H1 (cell line): Measurements from ENCODE around the gene PCDHA13. TPM values are rescaled to one million over a fixed set of nuclear protein-coding genes. Genes with fewer than 3 reads are reported as not detected.

ENCODE experiments used
- CTCF ChIA-PET: fragments of 300-600 bp; sonication (Branson Sonifier 250); formaldehyde crosslinking; loops from one replicate; lab custom pipeline; 2021; ENCODE audit not compliant: partially characterized antibody; lab: Charles Lee
- POLR2A ChIA-PET: fragments of 300-600 bp; sonication (Branson Sonifier 250); formaldehyde crosslinking; loops from one replicate; lab custom pipeline; 2021; ENCODE audit warnings: inconsistent platforms; ENCODE audit not compliant: partially characterized antibody; lab: Charles Lee
- DNase-seq, 2 experiments: peaks; one replicate each; pipeline versions ENCODE4 v3.0.0 to v3.0.0-alpha.2; 2010 to 2022; ENCODE audit warnings: low spot score in 2 of 2, low read depth in 1 of 2, mixed read lengths in 1 of 2
- FAIRE-seq: peaks from 2 replicates; lab custom pipeline; 2011; peaks lifted over from hg19 to GRCh38; lab: Jason Lieb, UNC
- H2AFZ ChIP-seq: 2 replicates; pipeline ENCODE4 v1.8.1; 2012; ENCODE audit warnings: low read length, inconsistent platforms
- H2AK5ac ChIP-seq: 2 replicates; pipeline ENCODE4 v1.6.1; 2013; ENCODE audit warnings: low read depth, low read length
- H2BK120ac ChIP-seq: replicated peaks from 2 replicates; pipeline ENCODE3; 2013; ENCODE audit warnings: low read depth, low read length, inconsistent platforms
- H2BK12ac ChIP-seq: 2 replicates; pipeline ENCODE4 v1.6.1; 2013; ENCODE audit warnings: low read depth, low read length
- H2BK15ac ChIP-seq: 2 replicates; pipeline ENCODE4 v1.6.1; 2013; ENCODE audit warnings: low read length
- H2BK20ac ChIP-seq: 2 replicates; pipeline ENCODE4 v1.6.1; 2013; ENCODE audit warnings: low read length
- H2BK5ac ChIP-seq: 2 replicates; pipeline ENCODE4 v1.6.1; 2013; ENCODE audit warnings: low read depth, low read length
- H3K14ac ChIP-seq: 2 replicates; pipeline ENCODE4 v1.6.1; 2013; ENCODE audit warnings: inconsistent platforms; ENCODE audit not compliant: insufficient read length
- H3K18ac ChIP-seq: 2 replicates; pipeline ENCODE4 v1.6.1; 2013; ENCODE audit warnings: low read length; ENCODE audit errors: extremely low read depth
- H3K23ac ChIP-seq: 2 replicates; pipeline ENCODE4 v1.6.1; 2013; ENCODE audit warnings: inconsistent platforms; ENCODE audit not compliant: insufficient read length
- H3K23me2 ChIP-seq: 2 replicates; pipeline ENCODE4 v1.6.1; 2013; ENCODE audit warnings: low read depth, low read length
- H3K27ac ChIP-seq: 2 replicates; pipeline ENCODE4 v1.6.1; 2011; ENCODE audit warnings: low read depth, low read length, inconsistent platforms
- H3K27me3 ChIP-seq, 4 experiments: replicated peaks in 1 of 4; 1 replicate in 1 of 4; 2 replicates in 3 of 4; pipeline versions ENCODE4 v1.6.1 to v1.8.1; 2011 to 2013; ENCODE audit warnings: low read length in 3 of 4, mild to moderate bottlenecking in 3 of 4, inconsistent platforms in 2 of 4, mixed read lengths in 2 of 4, moderate library complexity in 1 of 4; ENCODE audit not compliant: control insufficient read depth in 3 of 4, insufficient read depth in 3 of 4; ENCODE audit errors: extremely low read depth in 1 of 4
- H3K36me3 ChIP-seq, 4 experiments: 2 replicates each; pipeline versions ENCODE4 v1.6.1 to v1.8.1; 2011 to 2013; ENCODE audit warnings: mild to moderate bottlenecking in 4 of 4, low read length in 3 of 4, moderate library complexity in 2 of 4, control low read depth in 1 of 4, inconsistent platforms in 1 of 4; ENCODE audit not compliant: insufficient read depth in 4 of 4, control insufficient read depth in 2 of 4
- H3K4ac ChIP-seq: replicated peaks from 2 replicates; pipeline ENCODE3; 2013; ENCODE audit warnings: low read length, low read depth, mixed read lengths, inconsistent platforms; ENCODE audit not compliant: insufficient read length
- H3K4me1 ChIP-seq, 4 experiments: replicated peaks in 1 of 4; 1 replicate in 1 of 4; 2 replicates in 3 of 4; pipeline versions ENCODE4 v1.6.1 to v1.8.1; 2011 to 2013; ENCODE audit warnings: low read length in 3 of 4, inconsistent platforms in 2 of 4, mixed read lengths in 1 of 4; ENCODE audit not compliant: insufficient read depth in 4 of 4, control insufficient read depth in 3 of 4
- H3K4me2 ChIP-seq, 2 experiments: 2 replicates each; pipeline versions ENCODE4 v1.6.1 to v1.8.1; 2011 to 2013; ENCODE audit warnings: low read depth in 2 of 2, low read length in 2 of 2, control low read depth in 1 of 2, inconsistent platforms in 1 of 2, mild to moderate bottlenecking in 1 of 2; ENCODE audit not compliant: insufficient read depth in 1 of 2
- H3K4me3 ChIP-seq, 4 experiments: fragments of 200-600, 300-600 bp in 1 of 4; sonication (generic), shearing (Covaris generic), sonication (Bioruptor Twin) in 1 of 4; 2 replicates each; pipeline versions ENCODE4 v1.5.1 to v1.8.1; 2011 to 2016; ENCODE audit warnings: low read length in 4 of 4, low read depth in 3 of 4, control low read depth in 2 of 4, inconsistent platforms in 2 of 4, mild to moderate bottlenecking in 2 of 4, mixed read lengths in 1 of 4, moderate library complexity in 1 of 4; ENCODE audit not compliant: insufficient read depth in 2 of 4; ENCODE audit errors: extremely low read depth in 1 of 4
- H3K56ac ChIP-seq: replicated peaks from 2 replicates; pipeline ENCODE3; 2013; ENCODE audit warnings: low read depth, mild to moderate bottlenecking, mixed read lengths, low read length, inconsistent platforms; ENCODE audit not compliant: insufficient read length
- H3K79me1 ChIP-seq: 2 replicates; pipeline ENCODE4 v1.6.1; 2013; ENCODE audit warnings: low read depth, low read length, control low read depth
- H3K79me2 ChIP-seq, 2 experiments: 2 replicates each; pipeline versions ENCODE4 v1.6.1 to v1.8.1; 2012 to 2013; ENCODE audit warnings: low read length in 2 of 2, mild to moderate bottlenecking in 2 of 2, inconsistent platforms in 1 of 2; ENCODE audit not compliant: insufficient read depth in 2 of 2, control insufficient read depth in 1 of 2
- H3K9ac ChIP-seq, 4 experiments: replicated peaks in 1 of 4; 1 replicate in 1 of 4; 2 replicates in 3 of 4; pipeline versions ENCODE4 v1.6.1 to v1.8.1; 2011 to 2013; ENCODE audit warnings: low read depth in 3 of 4, low read length in 3 of 4, control low read depth in 2 of 4, mild to moderate bottlenecking in 2 of 4, moderate library complexity in 2 of 4, inconsistent platforms in 1 of 4; ENCODE audit errors: extremely low read depth in 1 of 4
- H3K9me3 ChIP-seq, 2 experiments: 2 replicates each; pipeline versions ENCODE4 v1.6.1 to v1.8.1; 2012 to 2013; ENCODE audit warnings: mild to moderate bottlenecking in 2 of 2, moderate library complexity in 2 of 2, control low read depth in 1 of 2, inconsistent platforms in 1 of 2, low read depth in 1 of 2, low read length in 1 of 2, mixed read lengths in 1 of 2; ENCODE audit not compliant: insufficient read depth in 2 of 2
- H4K20me1 ChIP-seq, 2 experiments: replicated peaks in 1 of 2; 2 replicates each; pipeline versions ENCODE3 to v1.8.1; 2011 to 2013; ENCODE audit warnings: inconsistent platforms in 2 of 2, low read length in 2 of 2, mild to moderate bottlenecking in 1 of 2; ENCODE audit not compliant: insufficient read depth in 2 of 2, control insufficient read depth in 1 of 2
- H4K5ac ChIP-seq: 2 replicates; pipeline ENCODE4 v1.6.1; 2013; ENCODE audit warnings: low read length, low read depth, mixed read lengths, inconsistent platforms; ENCODE audit not compliant: insufficient read length
- H4K8ac ChIP-seq: 2 replicates; pipeline ENCODE4 v1.8.0; 2013; ENCODE audit warnings: mild to moderate bottlenecking, moderate library complexity, low read length, inconsistent platforms; ENCODE audit not compliant: insufficient read depth; ENCODE audit errors: extremely low read depth
- H4K91ac ChIP-seq: replicated peaks from 2 replicates; pipeline ENCODE3; 2013; ENCODE audit warnings: low read length, mixed read lengths, inconsistent platforms; ENCODE audit not compliant: insufficient read length
- HDAC6 ChIP-seq: IDR thresholded peaks from one replicate; pipeline ENCODE4 v1.7.1; 2012; ENCODE audit warnings: low read depth, mild to moderate bottlenecking, inconsistent platforms, low read length, moderate library complexity
- KDM1A ChIP-seq: fragments of 200-600, 300-600 bp; sonication (generic); IDR thresholded peaks from 2 replicates; pipeline ENCODE4 v1.7.1; 2016; ENCODE audit warnings: mild to moderate bottlenecking, low read length, borderline replicate concordance
- SP2 ChIP-seq: IDR thresholded peaks from 2 replicates; pipeline ENCODE4 v1.6.1; 2012; ENCODE audit warnings: mild to moderate bottlenecking, low read length, inconsistent platforms
- SP4 ChIP-seq: IDR thresholded peaks from 2 replicates; pipeline ENCODE4 v1.6.1; 2012; ENCODE audit warnings: low read length, inconsistent platforms
- TAF1 ChIP-seq: IDR thresholded peaks from 2 replicates; pipeline ENCODE4 v1.6.1; 2011; ENCODE audit warnings: mild to moderate bottlenecking, low read depth, low read length
- WGBS, 2 experiments: shearing (Covaris generic) in 1 of 2; methylation state at CpG; one replicate each; pipeline versions ENCODE4 v1.1.6 to v1.1.7; 2013 to 2015; ENCODE audit warnings: low lambda C conversion rate in 2 of 2, mixed read lengths in 2 of 2, inconsistent platforms in 1 of 2, low coverage in 1 of 2, missing lambda C conversion rate in 1 of 2; ENCODE audit not compliant: insufficient replicate concordance in 2 of 2, insufficient coverage in 1 of 2, insufficient read length in 1 of 2; ENCODE audit errors: extremely low coverage in 1 of 2, missing lambda C conversion rate in 1 of 2; 5-methylcytosine and 5-hydroxymethylcytosine counted together
- polyA plus RNA-seq, 7 experiments: library from polyadenylated mRNA; depleted of rRNA in 3 of 7; stranded (reverse) in 5 of 7; unstranded in 2 of 7; fragments of >200 nt in 5 of 7; fragments of 200-250 nt in 2 of 7; gene quantifications; 1 replicate in 5 of 7; 2 replicates in 1 of 7; 4 replicates in 1 of 7; pipeline versions ENCODE4 v1.2.1 to v1.2.3, GENCODE V29; 2011 to 2013; ENCODE audit warnings: missing spikeins in 2 of 7, mixed read lengths in 2 of 7
- total RNA-seq: library from RNA; stranded (reverse); fragmentation: NEBNext Ultra II Directional; extraction: Animal tissue kit (Norgen Biotek cat#: 25700); gene quantifications from 2 replicates; pipeline ENCODE4 v1.2.1, GENCODE V29; 2021

The PCDHA13 gene
- total and polyA plus RNA-seq, 2 of the 8 experiments (the other 6 are each of a cell fraction or from before 2014, with no cell fraction given): 1.2 to 1.3 TPM

DNA sequence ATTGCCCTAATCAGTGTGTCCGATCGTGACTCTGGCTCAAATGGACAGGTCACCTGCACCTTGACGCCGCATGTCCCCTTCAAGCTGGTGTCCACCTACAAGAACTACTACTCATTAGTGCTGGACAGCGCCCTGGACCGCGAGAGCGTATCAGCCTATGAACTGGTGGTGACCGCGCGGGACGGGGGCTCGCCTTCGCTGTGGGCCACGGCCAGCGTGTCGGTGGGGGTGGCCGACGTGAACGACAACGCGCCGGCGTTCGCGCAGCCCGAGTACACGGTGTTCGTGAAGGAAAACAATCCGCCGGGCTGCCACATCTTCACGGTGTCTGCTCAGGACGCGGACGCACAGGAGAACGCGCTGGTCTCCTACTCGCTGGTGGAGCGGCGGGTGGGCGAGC, 1.4 kb downstream of the PCDHA13 start:
- H2AFZ ChIP-seq: no peak overlapping the region
- H3K9me3 ChIP-seq: no peaks in the 10 kb centered on the region; a peak in 1 of 4 replicates
- H4K20me1 ChIP-seq: peaks cover 0 to 5% of the 10 kb centered on the region in 2 experiments
- H3K4me2 ChIP-seq: no peak overlapping the region; a peak in 1 of 4 replicates
- H3K27me3 ChIP-seq: no peaks in the 10 kb centered on the region
- no peak overlapping the region for H3K23ac ChIP-seq
- no peak overlapping the region for H2BK12ac ChIP-seq
- no peak overlapping the region for H2AK5ac ChIP-seq
- CTCF ChIA-PET: interaction anchor here (0.6 to 7.5 kb wide), 23 partner anchors 10 to 299 kb away, joined by 3 to 95 read pairs (median 6); partner anchors contain the start of genes PCDHA4, PCDHA6, PCDHAC1 and PCDHAC2
- H2BK5ac ChIP-seq: no peak overlapping the region
- no peak overlapping the region for H4K5ac ChIP-seq
- H4K8ac ChIP-seq: no peak overlapping the region
- TF ChIP-seq KDM1A (no peak), TAF1 (no peak), SP4 (no peak), HDAC6 (no peak), SP2 (no peak)
- TF ChIP-seq, all 59 proteins: peak for 0
- Histone ChIP-seq H3K79me2 (no peaks in the 10 kb centered on the region; a peak in 1 of 4 replicates), H3K4ac (no peak overlapping the region), H3K4me3 (no peak overlapping the region), H2BK20ac (peak overlapping the region; percentile 43; the same call in 1 of the 2 replicates), H3K18ac (no peak overlapping the region), H3K36me3 (peaks cover 0 to 5% (median 0%) of the 10 kb centered on the region in 4 experiments; a peak in 1 of 8 replicates), H3K27ac (no peak overlapping the region), H2BK15ac (no peak overlapping the region), H3K56ac (no peak overlapping the region), H3K9ac (no peak overlapping the region), H3K14ac (no peak overlapping the region), H4K91ac (no peak overlapping the region), H3K23me2 (no peaks in the 10 kb centered on the region), H3K79me1 (no peaks in the 10 kb centered on the region; the same call in 1 of the 2 replicates), H3K4me1 (no peaks in the 10 kb centered on the region), H2BK120ac (no peak overlapping the region)
- DNase-seq: no peak
- no peak for FAIRE-seq
- POLR2A ChIA-PET: interaction anchor here (0.7 to 2.7 kb wide), 2 partner anchors 42 to 157 kb away, joined by 3 to 17 read pairs; partner anchors contain the start of gene PCDHAC1
- WGBS, 2 experiments: 96% methylated on average over 27 of the region's 41 CpGs; no CpG with 5 or more reads in 1 of the 2 experiments
